Esophagus muscularis mucosa (tissue), 4 donors: ENCODE measurements around the gene BRMS1. TPM values are rescaled to one million over a fixed set of nuclear protein-coding genes. Genes with fewer than 3 reads are reported as not detected.

ENCODE experiments used
- DNase-seq: peaks from one replicate; pipeline ENCODE4 v3.0.0-alpha.2; 2017; ENCODE audit errors: extremely low spot score
- H3K27ac ChIP-seq, 4 donors: fragments of 200-600 bp; sonication (generic); replicated peaks in 1 of 4; 1 replicate in 3 of 4; 2 replicates in 1 of 4; pipeline ENCODE4 v1.5.1; 2016 to 2019; ENCODE audit warnings: mild to moderate bottlenecking in 1 of 4
- H3K27me3 ChIP-seq, 4 donors: fragments of 200-600 bp; sonication (generic); one replicate each; pipeline versions ENCODE4 v1.5.1 to v1.6.0; 2016 to 2019
- H3K36me3 ChIP-seq, 4 donors: fragments of 200-600 bp; sonication (generic); one replicate each; pipeline ENCODE4 v1.5.1; 2016 to 2019
- H3K4me1 ChIP-seq, 4 donors: fragments of 200-600 bp; sonication (generic); one replicate each; pipeline ENCODE4 v1.5.1; 2016 to 2019
- H3K4me3 ChIP-seq, 4 donors: fragments of 200-600 bp; sonication (generic); 1 replicate in 2 of 4; 2 replicates in 2 of 4; pipeline ENCODE4 v1.5.1; 2016 to 2019; ENCODE audit warnings: mild to moderate bottlenecking in 4 of 4, moderate library complexity in 1 of 4
- H3K9me3 ChIP-seq, 4 donors: fragments of 200-600 bp; sonication (generic); 1 replicate in 3 of 4; 2 replicates in 1 of 4; pipeline ENCODE4 v1.5.1; 2016 to 2019
- EP300 ChIP-seq: sonication (generic); formaldehyde crosslinking; IDR thresholded peaks from one replicate; pipeline ENCODE4 v1.6.1; 2017; ENCODE audit warnings: antibody characterized with exemption
- POLR2A ChIP-seq: fragments of 450-650 bp; IDR thresholded peaks from one replicate; pipeline ENCODE4 v1.6.1; 2017; ENCODE audit warnings: antibody characterized with exemption, moderate library complexity, mild to moderate bottlenecking, low read depth
- POLR2AphosphoS5 ChIP-seq, 2 donors: sonication (generic); formaldehyde crosslinking; IDR thresholded peaks; one replicate each; pipeline ENCODE4 v1.6.1; 2017; ENCODE audit warnings: antibody characterized with exemption in 2 of 2
- WGBS: methylation state at CpG from one replicate; pipeline ENCODE4 v1.1.5; 2018; 5-methylcytosine and 5-hydroxymethylcytosine counted together
- intact Hi-C: fragments of 100-400 bp; cut with DNase I; formaldehyde crosslinking; loops from one replicate; pipeline ENCODE4 v1.15.1; 2023
- total RNA-seq, 4 donors: library from RNA; depleted of rRNA; stranded (reverse); fragments of >200 nt; gene quantifications; one replicate each; pipeline versions ENCODE4 v1.1.0 to v1.2.1, GENCODE V29; 2016
- TF ChIP-seq, protein P1 (sequence below), 3 experiments: fragments of 200-600 bp in 2 of 3; fragments of 450-650 bp in 1 of 3; sonication (generic) in 2 of 3; IDR thresholded peaks; one replicate each; pipeline ENCODE4 v1.5.1; 2017 to 2019; ENCODE audit warnings: antibody characterized with exemption in 3 of 3, mild to moderate bottlenecking in 2 of 3, moderate library complexity in 1 of 3

The BRMS1 gene
- total RNA-seq, 4 donors from 2014 or later = 22.8 to 35.1 (median 34.1) TPM

DNA sequence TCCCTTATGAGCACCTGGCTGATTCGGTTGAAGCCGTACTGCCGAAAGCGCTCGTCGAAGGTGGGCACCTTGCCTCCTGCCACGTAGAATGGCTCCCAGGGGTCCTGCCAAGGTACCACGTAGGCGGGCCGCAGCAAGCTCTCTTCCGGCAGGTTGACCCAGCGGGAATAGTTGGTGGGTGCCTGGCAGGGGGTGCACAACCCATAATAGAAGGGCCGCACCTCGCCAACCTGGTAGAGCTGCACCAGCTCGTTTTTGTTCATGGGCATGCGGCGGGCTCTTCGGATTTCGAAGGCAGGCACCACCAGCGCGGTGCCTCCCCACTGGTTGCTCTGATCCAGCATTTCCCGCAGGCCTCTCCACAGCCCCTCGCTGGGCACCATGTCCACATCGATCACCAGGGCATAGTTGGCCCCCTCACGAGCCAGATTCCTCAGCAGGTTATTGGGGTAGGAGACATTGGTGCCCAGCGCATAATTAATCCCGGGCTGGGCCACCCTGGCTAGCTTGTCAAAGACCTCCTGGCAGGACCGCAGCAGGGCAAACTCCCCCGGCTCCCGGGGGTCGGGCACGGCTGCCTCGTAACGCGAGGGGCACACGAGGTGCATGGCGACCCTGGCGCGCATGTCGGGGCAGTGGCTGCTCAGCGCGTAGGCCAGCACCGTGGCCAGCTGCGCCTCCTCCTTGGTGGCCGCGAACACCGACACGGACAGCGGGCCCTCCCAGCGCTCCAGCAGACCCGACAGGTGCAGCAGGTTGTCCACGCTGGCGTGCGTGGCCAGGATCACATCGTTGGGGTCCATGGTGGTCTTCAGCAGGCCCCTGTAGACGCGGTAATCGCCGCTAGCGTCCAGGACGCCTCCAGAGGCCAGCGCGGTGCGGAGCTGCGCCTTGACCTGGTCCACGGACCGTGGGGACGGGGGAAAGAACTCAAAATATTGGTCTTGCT lies 1.8 kb upstream of the BRMS1 start:
- Histone ChIP-seq H3K4me3 (peak overlapping the region; percentile 70 to 96 (median 80)), H3K27ac (peak overlapping the region; percentile 88 to 95 (median 94)), H3K27me3 (no peaks in the 10 kb centered on the region), H3K36me3 (peaks cover under 1 to 8% (median 6%) of the 10 kb centered on the region in 4 donors), H3K9me3 (no peaks in the 10 kb centered on the region), H3K4me1 (peaks cover 29 to 52% (median 44%) of the 10 kb centered on the region in 4 donors)
- DNase-seq = no peak
- TF ChIP-seq, protein P1, sequence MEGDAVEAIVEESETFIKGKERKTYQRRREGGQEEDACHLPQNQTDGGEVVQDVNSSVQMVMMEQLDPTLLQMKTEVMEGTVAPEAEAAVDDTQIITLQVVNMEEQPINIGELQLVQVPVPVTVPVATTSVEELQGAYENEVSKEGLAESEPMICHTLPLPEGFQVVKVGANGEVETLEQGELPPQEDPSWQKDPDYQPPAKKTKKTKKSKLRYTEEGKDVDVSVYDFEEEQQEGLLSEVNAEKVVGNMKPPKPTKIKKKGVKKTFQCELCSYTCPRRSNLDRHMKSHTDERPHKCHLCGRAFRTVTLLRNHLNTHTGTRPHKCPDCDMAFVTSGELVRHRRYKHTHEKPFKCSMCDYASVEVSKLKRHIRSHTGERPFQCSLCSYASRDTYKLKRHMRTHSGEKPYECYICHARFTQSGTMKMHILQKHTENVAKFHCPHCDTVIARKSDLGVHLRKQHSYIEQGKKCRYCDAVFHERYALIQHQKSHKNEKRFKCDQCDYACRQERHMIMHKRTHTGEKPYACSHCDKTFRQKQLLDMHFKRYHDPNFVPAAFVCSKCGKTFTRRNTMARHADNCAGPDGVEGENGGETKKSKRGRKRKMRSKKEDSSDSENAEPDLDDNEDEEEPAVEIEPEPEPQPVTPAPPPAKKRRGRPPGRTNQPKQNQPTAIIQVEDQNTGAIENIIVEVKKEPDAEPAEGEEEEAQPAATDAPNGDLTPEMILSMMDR (IDR thresholded peaks at IDR 0.05) = no peak
- TF ChIP-seq POLR2AphosphoS5 (IDR thresholded peaks at IDR 0.05) (no peak), POLR2A (no peak), EP300 (no peak)
- 45% methylated on average over 24 of the region's 68 CpGs for WGBS
- intact Hi-C loops = loop anchor here (10.0 kb wide), 1 partner anchor 508 kb away; the partner anchor contains the start of gene LRFN4

DNA sequence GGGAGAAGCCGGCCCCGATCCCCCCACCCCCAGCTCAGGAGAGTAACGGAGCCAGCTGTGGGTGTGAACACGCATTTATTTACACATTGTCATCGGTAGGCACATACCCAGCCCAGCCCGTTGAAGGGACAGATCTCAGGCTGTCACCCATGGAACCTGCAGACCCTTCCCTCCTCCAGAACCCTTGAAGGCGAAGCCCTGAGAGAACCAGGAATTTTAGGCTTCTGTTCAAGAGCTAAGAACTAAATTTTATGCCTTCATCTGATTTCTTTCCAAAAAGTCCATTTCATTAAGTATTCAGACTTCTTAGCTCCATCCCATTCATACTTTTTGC lies 379 bp upstream of the BRMS1 start:
- peak overlapping the region; percentile 70 to 96 (median 80) for H3K4me3 ChIP-seq
- no peaks in the 10 kb centered on the region for H3K9me3 ChIP-seq
- H3K27ac ChIP-seq = peak overlapping the region; percentile 84 to 95 (median 94)
- no peak for DNase-seq
- intact Hi-C loops = loop anchor here (10.0 kb wide), 1 partner anchor 510 kb away; the partner anchor contains the start of gene LRFN4
- WGBS = 2% methylated on average over 4 of the region's 7 CpGs
- peaks cover 15 to 22% (median 20%) of the 10 kb centered on the region in 4 donors for H3K36me3 ChIP-seq
- H3K27me3 ChIP-seq = no peaks in the 10 kb centered on the region
- no peak for TF ChIP-seq POLR2AphosphoS5 (IDR thresholded peaks at IDR 0.05)
- no peak for TF ChIP-seq POLR2A
- no peak for TF ChIP-seq EP300
- TF ChIP-seq, protein P1 (IDR thresholded peaks at IDR 0.05) = no peak
- H3K4me1 ChIP-seq = peaks cover 29 to 52% (median 44%) of the 10 kb centered on the region in 4 donors

DNA sequence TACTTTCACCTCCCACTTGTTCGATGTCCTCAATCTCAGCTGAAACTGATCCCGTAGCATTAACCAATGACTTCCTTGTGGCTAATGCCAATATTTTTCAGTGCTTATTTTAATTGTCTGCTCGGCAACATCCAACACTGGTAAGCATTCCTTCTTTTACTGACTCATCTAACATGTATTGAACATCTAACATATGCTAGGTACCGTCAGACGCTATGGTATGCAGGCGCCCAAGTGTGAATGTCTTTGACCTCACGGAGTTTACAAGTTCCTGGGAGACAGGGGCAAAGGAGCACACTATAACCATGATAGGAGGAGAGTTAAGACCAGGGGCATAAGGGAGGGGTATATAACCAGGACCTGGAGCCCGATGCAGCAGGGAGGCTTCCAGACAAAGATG lies 1.7 kb downstream of the BRMS1 start:
- Histone ChIP-seq H3K4me1 (peaks cover 29 to 46% (median 37%) of the 10 kb centered on the region in 4 donors), H3K36me3 (peaks cover 31 to 43% (median 42%) of the 10 kb centered on the region in 4 donors), H3K9me3 (no peaks in the 10 kb centered on the region), H3K27me3 (no peaks in the 10 kb centered on the region), H3K4me3 (no peak overlapping the region), H3K27ac (no peak overlapping the region)
- intact Hi-C loops = loop anchor here (10.0 kb wide), 1 partner anchor 512 kb away; the partner anchor contains the start of gene LRFN4
- TF ChIP-seq EP300 (no peak), POLR2AphosphoS5 (IDR thresholded peaks at IDR 0.05) (no peak), POLR2A (no peak)
- TF ChIP-seq, protein P1 (IDR thresholded peaks at IDR 0.05) = no peak
- WGBS = 91% methylated on average over 8 of the region's 8 CpGs
- no peak for DNase-seq

DNA sequence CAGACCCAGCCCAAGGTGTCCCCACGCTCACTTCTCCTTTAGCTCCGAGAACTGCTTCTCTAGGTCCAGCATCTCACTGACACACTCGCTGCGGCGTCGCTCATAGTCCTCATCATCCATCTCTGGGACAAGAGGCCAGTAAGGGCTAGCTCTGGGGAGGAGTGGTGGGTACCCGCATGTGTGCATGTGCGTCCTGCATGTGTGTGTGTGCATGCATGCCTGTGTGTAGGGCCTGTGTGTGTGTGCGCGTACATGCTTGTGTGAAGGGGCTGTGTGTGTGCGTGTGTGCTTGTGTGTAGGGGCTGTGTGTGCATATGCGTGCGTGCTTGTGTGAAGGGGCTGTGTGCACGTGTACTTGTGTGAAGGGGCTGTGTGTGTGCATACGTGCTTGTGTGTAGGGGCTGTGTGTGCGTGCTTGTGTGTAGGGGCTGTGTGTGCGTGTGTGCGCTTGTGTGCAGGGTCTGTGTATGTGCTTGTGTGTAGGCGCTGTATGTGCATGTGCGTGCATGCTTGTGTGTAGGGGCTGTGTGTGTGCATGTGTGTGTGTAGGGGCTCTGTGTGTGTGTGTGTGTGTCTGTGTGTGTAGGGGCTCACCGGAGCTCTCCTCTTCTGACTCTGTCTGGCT lies 3.3 kb downstream of the BRMS1 start:
- Histone ChIP-seq H3K27ac (no peak overlapping the region), H3K36me3 (peaks cover 31 to 56% (median 55%) of the 10 kb centered on the region in 4 donors), H3K27me3 (no peaks in the 10 kb centered on the region), H3K9me3 (no peaks in the 10 kb centered on the region), H3K4me1 (peaks cover 29 to 46% (median 35%) of the 10 kb centered on the region in 4 donors), H3K4me3 (no peak overlapping the region)
- TF ChIP-seq POLR2A (no peak), POLR2AphosphoS5 (IDR thresholded peaks at IDR 0.05) (no peak), EP300 (no peak)
- TF ChIP-seq, protein P1 (IDR thresholded peaks at IDR 0.05) = no peak
- DNase-seq = no peak
- intact Hi-C loops = loop anchor here (10.0 kb wide), 1 partner anchor 513 kb away; the partner anchor contains the start of gene LRFN4
- 92% methylated on average over 20 of the region's 21 CpGs for WGBS
